PFSK-1 (cell line): ENCODE measurements around the gene FAM107A.

ENCODE experiments used
- FOXP2 ChIP-seq: optimal IDR thresholded peaks from 2 replicates; pipeline ENCODE3; 2011; ENCODE audit warnings: borderline replicate concordance, control low read depth, inconsistent platforms; ENCODE audit not compliant: insufficient read depth; ENCODE audit errors: extremely low read length, extremely low read depth
- POLR2AphosphoS5 ChIP-seq: IDR thresholded peaks from 2 replicates; pipeline ENCODE4 v1.6.1; 2012; ENCODE audit warnings: low read depth, mild to moderate bottlenecking, control low read depth, low read length, moderate library complexity
- REST ChIP-seq, 2 experiments: IDR thresholded peaks; 2 replicates each; pipeline versions ENCODE4 v1.6.1 to v1.8.0; 2011 to 2012; ENCODE audit warnings: low read depth in 2 of 2, low read length in 2 of 2, control low read depth in 1 of 2, inconsistent platforms in 1 of 2, mild to moderate bottlenecking in 1 of 2, moderate library complexity in 1 of 2; ENCODE audit not compliant: insufficient read depth in 1 of 2
- SIN3A ChIP-seq: IDR thresholded peaks from 2 replicates; pipeline ENCODE4 v1.6.1; 2012; ENCODE audit warnings: mild to moderate bottlenecking, low read length, moderate library complexity, borderline replicate concordance; ENCODE audit not compliant: insufficient read depth
- TAF1 ChIP-seq: IDR thresholded peaks from 2 replicates; pipeline ENCODE4 v1.6.1; 2012; ENCODE audit warnings: low read length, control low read depth, borderline replicate concordance; ENCODE audit not compliant: insufficient read depth

Gene FAM107A

GRCh38 chr3:58585994-58586393, 8.8 kb upstream of the FAM107A start:
- TF ChIP-seq REST (IDR thresholded peaks at IDR 0.05; ENCODE audit: insufficient read depth in 1 of 2, low read depth in 2 of 2, low read length in 2 of 2) (peak in 1 of 2 experiments; percentile 40; a peak in 1 of 4 replicates), TAF1 (no peak)

- TF ChIP-seq FOXP2: no peak
- TF ChIP-seq REST (IDR thresholded peaks at IDR 0.05; ENCODE audit: insufficient read depth in 1 of 2, low read depth in 2 of 2, low read length in 2 of 2): 0 out of 4 replicates have a peak, but pooled peaks of 1 of the 2 experiments have one; percentile 27
These were observed 8.0 kb upstream of the FAM107A start for GRCh38 chr3:58585005-58585786.

GRCh38 chr3:58584690-58585004, 7.5 kb upstream of the FAM107A start:
- no peak for TF ChIP-seq REST (IDR thresholded peaks at IDR 0.05; ENCODE audit: insufficient read depth in 1 of 2, low read depth in 2 of 2, low read length in 2 of 2)
- no peak for TF ChIP-seq FOXP2
- no peak for TF ChIP-seq SIN3A
- no peak for TF ChIP-seq TAF1
- TF ChIP-seq POLR2AphosphoS5: no peak

- TF ChIP-seq REST (IDR thresholded peaks at IDR 0.05; ENCODE audit: insufficient read depth in 1 of 2, low read depth in 2 of 2, low read length in 2 of 2) (no peak), FOXP2 (no peak), TAF1 (no peak), SIN3A (no peak), POLR2AphosphoS5 (no peak)
These were observed 4.3 kb upstream of the FAM107A start for GRCh38 chr3:58581328-58582091.
